ENCODE data around the gene TFAP2E.
"Not testable (repeated sequence)": the region's sequence is repeated elsewhere in the genome, so short reads cannot be mapped to it uniquely, and the experiment has no call there.

The TFAP2E gene

GRCh38 chr1:35574655-35575415, 1.7 kb downstream of the TFAP2E start:
- no peak for DNase-seq

- no peak for DNase-seq
These were observed 2.4 kb downstream of the TFAP2E start for GRCh38 chr1:35575416-35575958.

GRCh38 chr1:35576061-35576765, 3.1 kb downstream of the TFAP2E start:
- no peak for DNase-seq

GRCh38 chr1:35576766-35577070, 3.6 kb downstream of the TFAP2E start:
- DNase-seq, result not testable (repeated sequence)

GRCh38 chr1:35577071-35577998, 4.2 kb downstream of the TFAP2E start:
- no peak for DNase-seq

- no peak for DNase-seq
These were observed 7.9 kb downstream of the TFAP2E start for GRCh38 chr1:35580949-35581388.

GRCh38 chr1:35581621-35582020, 8.5 kb downstream of the TFAP2E start:
- not testable (repeated sequence) for DNase-seq

GRCh38 chr1:35585281-35585680, 12.2 kb downstream of the TFAP2E start:
- no peak for DNase-seq

GRCh38 chr1:35585805-35586204, 12.7 kb downstream of the TFAP2E start:
- DNase-seq, result not testable (repeated sequence)

GRCh38 chr1:35586808-35587207, 13.7 kb downstream of the TFAP2E start:
- DNase-seq, result no peak

GRCh38 chr1:35587736-35588135, 14.6 kb downstream of the TFAP2E start:
- DNase-seq, result no peak

GRCh38 chr1:35588197-35588910, 15.2 kb downstream of the TFAP2E start:
- no peak for DNase-seq

- DNase-seq, result no peak
These were observed 16.7 kb downstream of the TFAP2E start for GRCh38 chr1:35589516-35590427.

- no peak for DNase-seq
These were observed 17.4 kb downstream of the TFAP2E start for GRCh38 chr1:35590476-35591040.

- DNase-seq, result no peak
These were observed 18.1 kb downstream of the TFAP2E start for GRCh38 chr1:35591211-35591610.

- no peak for DNase-seq
These were observed 20.1 kb downstream of the TFAP2E start for GRCh38 chr1:35592991-35593769.

- no peak for DNase-seq
These were observed 21.1 kb downstream of the TFAP2E start for GRCh38 chr1:35594005-35594760.

GRCh38 chr1:35595684-35596083, 22.6 kb downstream of the TFAP2E start:
- no peak for DNase-seq

- no peak for DNase-seq
These were observed 24.8 kb downstream of the TFAP2E start for GRCh38 chr1:35597870-35598269.
